ENCODE data around the gene PCNX2. TPM values are rescaled to one million over a fixed set of nuclear protein-coding genes. Genes with fewer than 3 reads are reported as not detected.

The PCNX2 gene
- total and polyA plus RNA-seq, 4 donors = 2.0 to 15.1 (median 6.4) TPM

DNA sequence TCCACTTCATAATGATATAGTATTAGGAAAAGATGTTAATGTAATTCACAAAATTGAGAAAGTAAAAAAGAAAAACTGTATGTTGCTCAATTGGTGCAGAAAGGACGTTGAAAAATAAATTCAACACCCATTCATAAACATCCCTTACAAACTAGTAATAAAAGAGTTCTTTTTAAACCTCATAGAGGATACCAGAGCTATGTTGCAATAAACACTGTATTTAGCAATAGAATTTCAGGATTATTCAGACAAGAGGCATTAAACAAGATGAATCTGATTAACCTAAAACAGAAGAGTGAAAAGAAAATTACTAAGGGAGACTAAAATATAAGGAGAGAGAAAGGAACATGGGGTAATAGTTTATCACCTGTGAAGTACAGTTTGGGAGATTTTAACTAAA is 190.3 kb downstream of the PCNX2 start:
- ATAC-seq (ENCODE audit: insufficient read depth, low FRiP score) (no peak), DNase-seq (peak in 1 of 3 donors; percentile 65)
- no peaks in the 10 kb centered on the region for H3K36me3 ChIP-seq (ENCODE audit: control insufficient read depth in 4 of 4, insufficient read depth in 4 of 4, low read length in 4 of 4)
- H3K9ac ChIP-seq (ENCODE audit: insufficient read depth in 1 of 2, low read length in 2 of 2) = no peak overlapping the region
- H3K27me3 ChIP-seq (ENCODE audit: control insufficient read depth in 3 of 3, insufficient read depth in 3 of 3, low read length in 2 of 3) = no peaks in the 10 kb centered on the region
- no peak overlapping the region for H3K27ac ChIP-seq (ENCODE audit: low read depth in 1 of 2, low read length in 1 of 2)
- TF ChIP-seq, protein P1, sequence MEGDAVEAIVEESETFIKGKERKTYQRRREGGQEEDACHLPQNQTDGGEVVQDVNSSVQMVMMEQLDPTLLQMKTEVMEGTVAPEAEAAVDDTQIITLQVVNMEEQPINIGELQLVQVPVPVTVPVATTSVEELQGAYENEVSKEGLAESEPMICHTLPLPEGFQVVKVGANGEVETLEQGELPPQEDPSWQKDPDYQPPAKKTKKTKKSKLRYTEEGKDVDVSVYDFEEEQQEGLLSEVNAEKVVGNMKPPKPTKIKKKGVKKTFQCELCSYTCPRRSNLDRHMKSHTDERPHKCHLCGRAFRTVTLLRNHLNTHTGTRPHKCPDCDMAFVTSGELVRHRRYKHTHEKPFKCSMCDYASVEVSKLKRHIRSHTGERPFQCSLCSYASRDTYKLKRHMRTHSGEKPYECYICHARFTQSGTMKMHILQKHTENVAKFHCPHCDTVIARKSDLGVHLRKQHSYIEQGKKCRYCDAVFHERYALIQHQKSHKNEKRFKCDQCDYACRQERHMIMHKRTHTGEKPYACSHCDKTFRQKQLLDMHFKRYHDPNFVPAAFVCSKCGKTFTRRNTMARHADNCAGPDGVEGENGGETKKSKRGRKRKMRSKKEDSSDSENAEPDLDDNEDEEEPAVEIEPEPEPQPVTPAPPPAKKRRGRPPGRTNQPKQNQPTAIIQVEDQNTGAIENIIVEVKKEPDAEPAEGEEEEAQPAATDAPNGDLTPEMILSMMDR (IDR thresholded peaks at IDR 0.05; ENCODE audit: control extremely low read depth, extremely low read depth) = no peak
- no peak overlapping the region for H3K4me3 ChIP-seq
- H3K9me3 ChIP-seq (ENCODE audit: control insufficient read depth in 4 of 4, insufficient read depth in 3 of 4, low read length in 3 of 4) = no peaks in the 10 kb centered on the region
- H3K4me1 ChIP-seq (ENCODE audit: control insufficient read depth in 5 of 5, insufficient read depth in 5 of 5, low read length in 5 of 5) = no peaks in the 10 kb centered on the region
- 23 to 32% methylated on average over 1 of the region's 1 CpG for WGBS, 2 donors

DNA sequence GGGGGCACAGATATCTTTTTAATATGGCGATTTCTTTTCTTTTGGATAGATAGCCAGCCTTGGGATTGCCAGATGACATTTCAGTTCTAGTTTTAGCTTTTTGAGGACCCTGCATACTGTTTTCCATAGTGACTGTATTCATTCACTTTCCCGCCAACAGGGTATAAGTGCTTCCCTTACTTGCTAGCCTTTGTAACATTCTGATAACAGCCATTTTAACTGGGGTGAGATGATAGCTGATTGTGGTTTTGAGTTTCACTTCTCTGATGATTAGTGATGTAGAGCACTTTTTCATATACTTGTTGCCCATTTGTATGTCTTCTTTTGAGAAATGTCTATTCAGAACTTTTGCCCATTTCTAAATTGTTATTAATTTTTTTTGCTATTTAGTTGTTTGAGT is 193.2 kb downstream of the PCNX2 start:
- H3K9ac ChIP-seq (ENCODE audit: insufficient read depth in 1 of 2, low read length in 2 of 2) = no peak overlapping the region
- no peak for DNase-seq
- TF ChIP-seq, protein P1 (IDR thresholded peaks at IDR 0.05; ENCODE audit: control extremely low read depth, extremely low read depth) = no peak
- WGBS, 2 donors = 93 to 97% methylated on average over 2 of the region's 2 CpGs
- H3K4me3 ChIP-seq = no peak overlapping the region
- H3K4me1 ChIP-seq (ENCODE audit: control insufficient read depth in 5 of 5, insufficient read depth in 5 of 5, low read length in 5 of 5) = peaks cover 0 to 2% (median 0%) of the 10 kb centered on the region in 5 donors
- no peak overlapping the region for H3K27ac ChIP-seq (ENCODE audit: low read depth in 1 of 2, low read length in 1 of 2)
- ATAC-seq (ENCODE audit: insufficient read depth, low FRiP score) = no peak
- no peaks in the 10 kb centered on the region for H3K27me3 ChIP-seq (ENCODE audit: control insufficient read depth in 3 of 3, insufficient read depth in 3 of 3, low read length in 2 of 3)
- H3K36me3 ChIP-seq (ENCODE audit: control insufficient read depth in 4 of 4, insufficient read depth in 4 of 4, low read length in 4 of 4) = no peaks in the 10 kb centered on the region
- no peaks in the 10 kb centered on the region for H3K9me3 ChIP-seq (ENCODE audit: control insufficient read depth in 4 of 4, insufficient read depth in 3 of 4, low read length in 3 of 4)

DNA sequence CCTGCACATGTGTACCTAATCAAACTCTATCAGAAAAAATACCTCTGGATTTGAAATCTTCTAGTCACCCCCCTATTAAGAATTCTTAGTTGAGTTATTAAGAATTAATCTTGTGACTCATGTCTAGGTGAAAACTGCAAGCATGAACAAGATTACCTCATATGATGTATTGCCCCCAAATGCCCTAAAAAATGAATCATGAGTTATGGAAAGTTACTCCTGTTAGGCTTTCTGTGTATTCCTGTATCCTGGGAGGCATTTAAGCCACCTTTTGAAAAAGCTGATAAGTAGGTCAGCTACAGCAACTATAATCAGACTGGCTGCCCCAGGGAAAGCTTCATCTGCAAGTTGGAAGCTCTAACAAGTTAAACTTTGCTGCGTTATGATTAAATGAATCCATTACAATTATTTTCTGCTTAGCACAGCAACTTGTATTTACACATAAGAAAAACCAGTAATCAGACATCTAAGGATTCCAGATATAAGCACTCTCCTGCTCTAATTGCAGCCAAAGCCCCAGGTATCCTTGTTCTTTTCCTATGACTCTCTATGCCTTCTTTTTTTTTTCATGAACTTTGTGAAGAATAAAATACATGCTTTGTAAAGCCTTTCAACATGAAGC is 197.5 kb downstream of the PCNX2 start:
- Histone ChIP-seq H3K36me3 (ENCODE audit: control insufficient read depth in 4 of 4, insufficient read depth in 4 of 4, low read length in 4 of 4) (no peaks in the 10 kb centered on the region), H3K27me3 (ENCODE audit: control insufficient read depth in 3 of 3, insufficient read depth in 3 of 3, low read length in 2 of 3) (no peaks in the 10 kb centered on the region), H3K9me3 (ENCODE audit: control insufficient read depth in 4 of 4, insufficient read depth in 3 of 4, low read length in 3 of 4) (no peaks in the 10 kb centered on the region), H3K4me1 (ENCODE audit: control insufficient read depth in 5 of 5, insufficient read depth in 5 of 5, low read length in 5 of 5) (peaks cover 0 to 9% (median 0%) of the 10 kb centered on the region in 5 donors), H3K4me3 (no peak overlapping the region), H3K9ac (ENCODE audit: insufficient read depth in 1 of 2, low read length in 2 of 2) (no peak overlapping the region), H3K27ac (ENCODE audit: low read depth in 1 of 2, low read length in 1 of 2) (no peak overlapping the region)
- WGBS, 2 donors = 90 to 93% methylated on average over 1 of the region's 1 CpG
- TF ChIP-seq, protein P1 (IDR thresholded peaks at IDR 0.05; ENCODE audit: control extremely low read depth, extremely low read depth) = no peak
- ATAC-seq (ENCODE audit: insufficient read depth, low FRiP score) = no peak
- DNase-seq = no peak

DNA sequence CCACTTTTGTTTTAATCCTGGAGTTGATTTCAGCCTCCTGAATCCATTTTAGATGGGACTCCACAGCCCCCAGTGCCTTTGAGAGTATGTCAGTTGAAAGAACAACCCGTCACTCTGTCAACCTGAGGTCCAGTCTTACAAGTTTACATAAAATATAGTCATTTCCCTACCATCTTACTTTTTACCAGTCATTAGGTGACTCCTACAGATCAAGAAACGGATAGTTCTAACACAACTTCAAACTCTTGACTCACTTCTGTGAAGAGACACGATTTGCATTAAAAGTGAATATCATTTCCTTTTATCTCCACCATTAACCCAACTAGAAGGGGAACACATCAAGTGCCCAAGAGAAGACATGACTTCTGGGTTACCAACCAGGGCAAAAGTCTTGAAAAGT is 198.0 kb downstream of the PCNX2 start:
- H3K4me1 ChIP-seq (ENCODE audit: control insufficient read depth in 5 of 5, insufficient read depth in 5 of 5, low read length in 5 of 5) = peaks cover 0 to 9% (median 0%) of the 10 kb centered on the region in 5 donors
- no peaks in the 10 kb centered on the region for H3K9me3 ChIP-seq (ENCODE audit: control insufficient read depth in 4 of 4, insufficient read depth in 3 of 4, low read length in 3 of 4)
- ATAC-seq (ENCODE audit: insufficient read depth, low FRiP score) = no peak
- H3K9ac ChIP-seq (ENCODE audit: insufficient read depth in 1 of 2, low read length in 2 of 2) = no peak overlapping the region
- H3K27ac ChIP-seq (ENCODE audit: low read depth in 1 of 2, low read length in 1 of 2) = no peak overlapping the region
- H3K27me3 ChIP-seq (ENCODE audit: control insufficient read depth in 3 of 3, insufficient read depth in 3 of 3, low read length in 2 of 3) = no peaks in the 10 kb centered on the region
- TF ChIP-seq, protein P1 (IDR thresholded peaks at IDR 0.05; ENCODE audit: control extremely low read depth, extremely low read depth) = no peak
- no peaks in the 10 kb centered on the region for H3K36me3 ChIP-seq (ENCODE audit: control insufficient read depth in 4 of 4, insufficient read depth in 4 of 4, low read length in 4 of 4)
- no peak for DNase-seq
- H3K4me3 ChIP-seq = no peak overlapping the region
- 93 to 95% methylated on average over 3 of the region's 3 CpGs for WGBS, 2 donors
